Urinary bladder (tissue), 4 donors: Measurements from ENCODE around the gene DTNB. TPM values are rescaled to one million over a fixed set of nuclear protein-coding genes. Genes with fewer than 3 reads are reported as not detected.

ENCODE experiments used
- DNase-seq: peaks from one replicate; pipeline ENCODE4 v3.0.0-alpha.2; 2015; ENCODE audit errors: extremely low spot score
- H3K27ac ChIP-seq: one replicate; pipeline ENCODE4 v1.5.1; 2013; ENCODE audit warnings: low read depth, mild to moderate bottlenecking, moderate library complexity
- H3K36me3 ChIP-seq: one replicate; pipeline ENCODE4 v1.6.1; 2013; ENCODE audit warnings: mild to moderate bottlenecking, moderate library complexity; ENCODE audit not compliant: insufficient read depth
- H3K4me1 ChIP-seq: one replicate; pipeline ENCODE4 v1.6.1; 2013; ENCODE audit warnings: mild to moderate bottlenecking, moderate library complexity; ENCODE audit not compliant: insufficient read depth
- H3K4me3 ChIP-seq: one replicate; pipeline ENCODE4 v1.5.1; 2013; ENCODE audit warnings: low read depth, low read length
- WGBS: extraction: QIAGEN DNeasy Blood & Tissue Kit; methylation state at CpG from one replicate; pipeline ENCODE4 v1.1.7; 2013; 5-methylcytosine and 5-hydroxymethylcytosine counted together
- polyA plus RNA-seq: library from polyadenylated mRNA; stranded (reverse); fragments of 200-250 nt; gene quantifications from one replicate; pipeline ENCODE4 v1.2.3, GENCODE V29; 2013
- total RNA-seq: library from RNA; depleted of rRNA; stranded (reverse); fragments of >200 nt; gene quantifications from one replicate; pipeline ENCODE4 v1.2.3, GENCODE V29; 2014
- donor health status: healthy with polysubstance abuse.
- donor health status: healthy.

DTNB gene
- total and polyA plus RNA-seq, 2 donors, result 5.4 to 14.0 TPM

GRCh38 chr2:25528173-25528572 lies 145.2 kb downstream of the DTNB start:
- Histone ChIP-seq H3K4me1 (no peaks in the 10 kb centered on the region), H3K27ac (no peak overlapping the region), H3K4me3 (no peak overlapping the region), H3K36me3 (no peaks in the 10 kb centered on the region)
- DNase-seq, result no peak
- WGBS, result 85% methylated on average over 4 of the region's 4 CpGs

GRCh38 chr2:25524507-25524906 lies 148.9 kb downstream of the DTNB start:
- H3K36me3 ChIP-seq, result no peaks in the 10 kb centered on the region
- 87% methylated on average over 5 of the region's 5 CpGs for WGBS
- H3K4me3 ChIP-seq, result no peak overlapping the region

GRCh38 chr2:25523060-25523459 lies 150.3 kb downstream of the DTNB start:
- 94% methylated on average over 4 of the region's 4 CpGs for WGBS
- Histone ChIP-seq H3K4me1 (no peaks in the 10 kb centered on the region), H3K36me3 (no peaks in the 10 kb centered on the region), H3K4me3 (no peak overlapping the region), H3K27ac (no peak overlapping the region)
- no peak for DNase-seq

More at GRCh38 chr2:25524507-25524906, 148.9 kb downstream of the DTNB start:
- DNase-seq, result no peak
- Histone ChIP-seq H3K27ac (no peak overlapping the region), H3K4me1 (no peaks in the 10 kb centered on the region)

GRCh38 chr2:25521665-25522387 lies 151.6 kb downstream of the DTNB start:
- no peaks in the 10 kb centered on the region for H3K36me3 ChIP-seq
- H3K4me3 ChIP-seq, result peak overlapping the region; percentile 25
- no peaks in the 10 kb centered on the region for H3K4me1 ChIP-seq
- DNase-seq, result peak; percentile 62
- 45% methylated on average over 10 of the region's 10 CpGs for WGBS
- no peak overlapping the region for H3K27ac ChIP-seq

- Histone ChIP-seq H3K27ac (no peak overlapping the region), H3K4me1 (no peaks in the 10 kb centered on the region), H3K4me3 (no peak overlapping the region), H3K36me3 (no peaks in the 10 kb centered on the region)
- no peak for DNase-seq
- 57% methylated on average over 4 of the region's 4 CpGs for WGBS
These were observed 152.3 kb downstream of the DTNB start for GRCh38 chr2:25521126-25521525.

GRCh38 chr2:25517701-25518100 lies 155.7 kb downstream of the DTNB start:
- Histone ChIP-seq H3K36me3 (no peaks in the 10 kb centered on the region), H3K27ac (no peak overlapping the region), H3K4me3 (no peak overlapping the region), H3K4me1 (no peaks in the 10 kb centered on the region)
- WGBS, result 58% methylated on average over 4 of the region's 4 CpGs
- DNase-seq, result no peak

GRCh38 chr2:25514043-25514637 lies 159.2 kb downstream of the DTNB start:
- 75% methylated on average over 3 of the region's 3 CpGs for WGBS
- Histone ChIP-seq H3K27ac (no peak overlapping the region), H3K4me1 (no peaks in the 10 kb centered on the region), H3K36me3 (no peaks in the 10 kb centered on the region), H3K4me3 (no peak overlapping the region)
- no peak for DNase-seq

GRCh38 chr2:25512707-25513106 lies 160.7 kb downstream of the DTNB start:
- Histone ChIP-seq H3K4me3 (no peak overlapping the region), H3K4me1 (no peaks in the 10 kb centered on the region), H3K27ac (no peak overlapping the region), H3K36me3 (no peaks in the 10 kb centered on the region)
- DNase-seq, result no peak
- WGBS, result 79% methylated on average over 3 of the region's 3 CpGs

- Histone ChIP-seq H3K36me3 (no peaks in the 10 kb centered on the region), H3K27ac (no peak overlapping the region), H3K4me3 (no peak overlapping the region), H3K4me1 (no peaks in the 10 kb centered on the region)
- WGBS, result 93% methylated on average over 3 of the region's 3 CpGs
- DNase-seq, result no peak
These were observed 167.2 kb downstream of the DTNB start for GRCh38 chr2:25506226-25506625.

- H3K4me3 ChIP-seq, result no peak overlapping the region
- no peaks in the 10 kb centered on the region for H3K4me1 ChIP-seq
- no peak for DNase-seq
- H3K27ac ChIP-seq, result no peak overlapping the region
- no peaks in the 10 kb centered on the region for H3K36me3 ChIP-seq
- WGBS, result 97% methylated on average over 2 of the region's 2 CpGs
These were observed 167.8 kb downstream of the DTNB start for GRCh38 chr2:25505622-25506021.

GRCh38 chr2:25505182-25505581 lies 168.2 kb downstream of the DTNB start:
- no peak overlapping the region for H3K4me3 ChIP-seq
- DNase-seq, result no peak
- H3K4me1 ChIP-seq, result no peaks in the 10 kb centered on the region
- no peak overlapping the region for H3K27ac ChIP-seq
- no peaks in the 10 kb centered on the region for H3K36me3 ChIP-seq
- WGBS, result 89% methylated on average over 3 of the region's 3 CpGs

GRCh38 chr2:25504266-25504665 lies 169.1 kb downstream of the DTNB start:
- H3K4me1 ChIP-seq, result no peaks in the 10 kb centered on the region
- DNase-seq, result no peak
- no peak overlapping the region for H3K4me3 ChIP-seq
- no peaks in the 10 kb centered on the region for H3K36me3 ChIP-seq
- 98% methylated on average over 2 of the region's 2 CpGs for WGBS
- no peak overlapping the region for H3K27ac ChIP-seq

- WGBS, result 97% methylated on average over 3 of the region's 3 CpGs
- no peak overlapping the region for H3K27ac ChIP-seq
- no peak for DNase-seq
- no peaks in the 10 kb centered on the region for H3K36me3 ChIP-seq
- H3K4me3 ChIP-seq, result no peak overlapping the region
- H3K4me1 ChIP-seq, result no peaks in the 10 kb centered on the region
These were observed 174.2 kb downstream of the DTNB start for GRCh38 chr2:25499157-25499556.

- WGBS, result 85% methylated on average over 2 of the region's 2 CpGs
- no peaks in the 10 kb centered on the region for H3K4me1 ChIP-seq
- no peaks in the 10 kb centered on the region for H3K36me3 ChIP-seq
- DNase-seq, result no peak
- H3K27ac ChIP-seq, result no peak overlapping the region
- H3K4me3 ChIP-seq, result no peak overlapping the region
These were observed 175.4 kb downstream of the DTNB start for GRCh38 chr2:25497918-25498407.
